Measurements from ENCODE around the gene GNB1L. TPM values are rescaled to one million over a fixed set of nuclear protein-coding genes. Genes with fewer than 3 reads are reported as not detected.
A peak's percentile ranks its signal among the peaks of the same experiment; 100 is the strongest.

GNB1L gene
- total RNA-seq, 2 experiments from 2014 or later: 3.0 to 6.5 TPM

DNA sequence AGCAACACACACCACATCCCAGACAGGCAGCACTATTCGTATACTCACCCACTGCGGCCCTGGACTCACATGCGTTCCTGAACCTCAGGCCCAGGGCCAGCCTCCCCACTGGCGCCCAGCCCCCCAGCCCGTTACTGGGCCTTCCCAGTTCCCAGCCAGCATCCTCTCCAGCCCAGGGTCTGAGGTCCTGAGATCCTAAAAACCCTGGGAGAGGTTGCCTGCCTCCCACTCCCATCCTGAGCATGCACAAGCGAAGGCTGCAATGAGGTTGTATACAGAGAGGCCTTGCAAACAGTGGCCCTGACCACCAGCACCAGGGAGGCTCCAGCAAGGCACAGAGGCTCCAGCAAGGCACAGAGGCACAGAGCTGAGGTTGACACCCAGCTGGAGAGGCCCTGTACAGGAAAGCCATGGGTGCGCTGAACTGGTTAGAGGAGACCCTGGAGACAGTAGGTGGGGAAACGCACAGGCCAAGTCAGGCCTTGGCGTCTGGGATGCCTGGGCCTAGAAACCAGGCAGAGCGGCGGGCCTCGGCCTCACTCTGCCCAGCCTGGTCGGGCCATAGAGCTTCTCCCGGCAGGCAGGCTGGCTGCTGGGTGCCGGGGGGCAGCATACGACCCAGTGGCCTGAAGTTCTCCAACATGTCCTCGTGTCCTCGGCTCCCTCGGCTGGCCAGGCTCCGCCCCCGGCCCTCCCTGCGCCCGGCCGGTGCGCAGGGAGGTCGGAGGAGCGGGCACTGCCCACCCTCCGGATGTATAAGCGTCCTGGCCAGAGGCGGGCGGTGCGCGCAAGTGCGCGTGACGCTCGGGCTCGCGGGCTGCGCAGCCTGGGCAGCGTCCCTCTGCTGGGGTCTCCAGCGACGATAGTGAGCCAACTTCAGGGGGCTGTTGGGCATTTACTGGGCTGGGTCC is 96.4 kb downstream of the GNB1L start:
- Mint-ChIP-seq H3K27me3 (peaks cover 72% of the 10 kb centered on the region), H3K9me3 (no peaks in the 10 kb centered on the region), H3K27ac (no peak overlapping the region), H3K4me1 (ENCODE audit: low read depth) (peaks cover 36% of the 10 kb centered on the region), H3K4me3 (peak overlapping the region; percentile 83), H3K36me3 (ENCODE audit: low read depth) (no peaks in the 10 kb centered on the region)
- peaks cover 58 to 75% of the 10 kb centered on the region in 2 experiments for H3K27me3 ChIP-seq (ENCODE audit: control insufficient read depth in 1 of 2, insufficient read depth in 2 of 2, low read length in 2 of 2)
- POLR2A ChIA-PET: no interaction called here
- no peak overlapping the region for H3K4me3 ChIP-seq (ENCODE audit: low read length)
- DNase-seq: no peak
- CTCF ChIA-PET: interaction anchor here (2.1 kb wide), 1 partner anchor 28 kb away, joined by 5 read pairs; no protein-coding TSS in a partner anchor
- no peak for ATAC-seq (ENCODE audit: poor library complexity)
- H3K36me3 ChIP-seq (ENCODE audit: insufficient read depth, low read length): no peaks in the 10 kb centered on the region
- intact Hi-C loops (cut with DNase I, micrococcal nuclease): loop anchor here (2.0 to 5.0 kb wide), 2 partner anchors 27 to 134 kb away; no protein-coding TSS in a partner anchor
- H3K9me3 ChIP-seq (ENCODE audit: control insufficient read depth in 1 of 2, insufficient read depth in 1 of 2, low read length in 2 of 2): peaks cover 0 to 33% of the 10 kb centered on the region in 2 experiments
- no peak overlapping the region for H3K27ac ChIP-seq (ENCODE audit: low read depth in 1 of 2, low read length in 2 of 2)
- TF ChIP-seq, protein P1, sequence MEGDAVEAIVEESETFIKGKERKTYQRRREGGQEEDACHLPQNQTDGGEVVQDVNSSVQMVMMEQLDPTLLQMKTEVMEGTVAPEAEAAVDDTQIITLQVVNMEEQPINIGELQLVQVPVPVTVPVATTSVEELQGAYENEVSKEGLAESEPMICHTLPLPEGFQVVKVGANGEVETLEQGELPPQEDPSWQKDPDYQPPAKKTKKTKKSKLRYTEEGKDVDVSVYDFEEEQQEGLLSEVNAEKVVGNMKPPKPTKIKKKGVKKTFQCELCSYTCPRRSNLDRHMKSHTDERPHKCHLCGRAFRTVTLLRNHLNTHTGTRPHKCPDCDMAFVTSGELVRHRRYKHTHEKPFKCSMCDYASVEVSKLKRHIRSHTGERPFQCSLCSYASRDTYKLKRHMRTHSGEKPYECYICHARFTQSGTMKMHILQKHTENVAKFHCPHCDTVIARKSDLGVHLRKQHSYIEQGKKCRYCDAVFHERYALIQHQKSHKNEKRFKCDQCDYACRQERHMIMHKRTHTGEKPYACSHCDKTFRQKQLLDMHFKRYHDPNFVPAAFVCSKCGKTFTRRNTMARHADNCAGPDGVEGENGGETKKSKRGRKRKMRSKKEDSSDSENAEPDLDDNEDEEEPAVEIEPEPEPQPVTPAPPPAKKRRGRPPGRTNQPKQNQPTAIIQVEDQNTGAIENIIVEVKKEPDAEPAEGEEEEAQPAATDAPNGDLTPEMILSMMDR (IDR thresholded peaks at IDR 0.05): no peak
- peaks cover 32% of the 10 kb centered on the region for H3K4me1 ChIP-seq (ENCODE audit: insufficient read depth, low read length)

DNA sequence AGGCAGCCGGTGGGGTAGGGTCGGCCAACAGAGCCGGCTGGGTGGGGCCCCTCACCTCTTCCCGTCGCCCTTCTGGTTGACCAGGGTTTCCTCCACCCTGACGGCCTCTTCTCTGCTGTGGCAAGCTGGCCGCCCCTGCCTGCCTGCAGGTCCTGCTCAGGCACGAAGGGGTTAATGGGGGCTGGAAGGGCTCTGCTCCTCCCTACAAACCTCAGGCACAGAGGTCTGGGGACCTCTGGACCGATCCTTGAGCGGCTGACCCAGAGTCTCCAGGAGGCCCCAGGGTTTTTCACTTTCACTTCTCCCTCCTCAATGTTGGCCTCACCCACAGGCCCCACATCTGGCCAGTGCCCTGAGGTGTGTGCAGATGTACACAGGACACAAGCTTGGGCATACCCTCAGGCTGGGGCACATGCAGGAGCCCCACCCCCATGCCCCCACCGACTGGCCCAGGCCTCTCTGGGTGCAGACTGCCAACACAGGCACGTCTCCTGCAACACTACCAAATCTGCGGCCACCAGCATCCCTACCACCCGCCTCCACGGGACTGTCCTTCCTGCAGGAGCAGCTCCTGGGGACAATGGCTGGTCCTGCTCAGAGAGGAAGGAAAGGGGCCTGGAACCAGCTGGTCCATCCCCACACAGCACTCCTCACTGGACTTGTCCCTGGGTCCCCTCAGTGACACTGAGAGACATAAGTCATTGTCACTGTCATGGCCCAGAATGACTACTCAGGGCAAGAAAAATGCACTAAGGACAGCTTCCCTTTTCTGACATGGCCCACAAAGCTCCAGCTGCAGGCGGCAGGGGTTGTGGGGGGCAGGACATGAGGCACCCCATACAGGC is 97.3 kb downstream of the GNB1L start:
- H3K36me3 Mint-ChIP-seq (ENCODE audit: low read depth): no peaks in the 10 kb centered on the region
- H3K27me3 ChIP-seq (ENCODE audit: control insufficient read depth in 1 of 2, insufficient read depth in 2 of 2, low read length in 2 of 2): peaks cover 52 to 67% of the 10 kb centered on the region in 2 experiments
- peak overlapping the region; percentile 83 for H3K4me3 Mint-ChIP-seq
- intact Hi-C loops (cut with DNase I, micrococcal nuclease): loop anchor here (2.0 to 5.0 kb wide), 2 partner anchors 27 to 135 kb away; no protein-coding TSS in a partner anchor
- ATAC-seq (ENCODE audit: poor library complexity): no peak
- no peaks in the 10 kb centered on the region for H3K36me3 ChIP-seq (ENCODE audit: insufficient read depth, low read length)
- no peak for DNase-seq
- no peaks in the 10 kb centered on the region for H3K9me3 Mint-ChIP-seq
- CTCF ChIA-PET: interaction anchor here (1.2 to 1.5 kb wide), 3 partner anchors 27 to 153 kb away, joined by 7 to 20 read pairs (median 8); no protein-coding TSS in a partner anchor
- peak overlapping the region; percentile 37 for H3K4me3 ChIP-seq (ENCODE audit: low read length)
- peaks cover 0 to 24% of the 10 kb centered on the region in 2 experiments for H3K9me3 ChIP-seq (ENCODE audit: control insufficient read depth in 1 of 2, insufficient read depth in 1 of 2, low read length in 2 of 2)
- H3K27me3 Mint-ChIP-seq: peaks cover 74% of the 10 kb centered on the region
- peaks cover 36% of the 10 kb centered on the region for H3K4me1 Mint-ChIP-seq (ENCODE audit: low read depth)
- POLR2A ChIA-PET: interaction anchor here (1.0 to 2.3 kb wide), 4 partner anchors 12 to 153 kb away, joined by 3 to 17 read pairs (median 7); no protein-coding TSS in a partner anchor
- no peak overlapping the region for H3K27ac Mint-ChIP-seq
- H3K27ac ChIP-seq (ENCODE audit: low read depth in 1 of 2, low read length in 2 of 2): no peak overlapping the region
- TF ChIP-seq, protein P1 (IDR thresholded peaks at IDR 0.05): no peak
- H3K4me1 ChIP-seq (ENCODE audit: insufficient read depth, low read length): peaks cover 32% of the 10 kb centered on the region
